Right lobe of liver (tissue), 6 donors: ENCODE data around the gene STAT4. TPM values are rescaled to one million over a fixed set of nuclear protein-coding genes. Genes with fewer than 3 reads are reported as not detected.

Experiments used
- ATAC-seq, 4 donors: fragments of 200-7000 bp; cut with Tn5 transposase; one replicate each; pipeline ENCODE4 v1.9.1; 2020; ENCODE audit warnings: mild to moderate bottlenecking in 4 of 4, moderate library complexity in 4 of 4
- DNase-seq, 3 donors: peaks; one replicate each; pipeline ENCODE4 v3.0.0-alpha.2; 2020
- H3K27ac ChIP-seq, 3 donors: fragments of 200-600 bp; one replicate each; pipeline ENCODE4 v1.8.0; 2022
- H3K27me3 ChIP-seq, 2 donors: fragments of 200-600 bp; one replicate each; pipeline ENCODE4 v1.8.0; 2022
- H3K36me3 ChIP-seq, 4 donors: fragments of 200-600 bp; sonication (generic) in 1 of 4; one replicate each; pipeline versions ENCODE4 v1.5.1 to v1.8.0; 2017 to 2022; ENCODE audit warnings: control low read depth in 1 of 4
- H3K4me1 ChIP-seq, 4 donors: fragments of 200-600 bp; sonication (generic) in 1 of 4; one replicate each; pipeline versions ENCODE4 v1.5.1 to v1.8.0; 2017 to 2022; ENCODE audit warnings: control low read depth in 1 of 4
- H3K4me3 ChIP-seq, 3 donors: fragments of 200-600 bp; one replicate each; pipeline ENCODE4 v1.8.0; 2022
- H3K9me3 ChIP-seq, 4 donors: fragments of 200-600 bp; sonication (generic) in 1 of 4; one replicate each; pipeline versions ENCODE4 v1.5.1 to v1.8.0; 2017 to 2022; ENCODE audit warnings: control low read depth in 1 of 4
- CTCF ChIP-seq, 4 donors: fragments of 200-600 bp in 3 of 4; fragments of 450-650 bp in 1 of 4; IDR thresholded peaks; one replicate each; pipeline versions ENCODE4 v1.5.1 to v1.8.0; 2016 to 2022; ENCODE audit warnings: antibody characterized with exemption in 4 of 4, mild to moderate bottlenecking in 2 of 4
- POLR2A ChIP-seq: fragments of 450-650 bp; IDR thresholded peaks from one replicate; pipeline ENCODE4 v1.6.1; 2017; ENCODE audit warnings: antibody characterized with exemption, mild to moderate bottlenecking
- WGBS: methylation state at CpG from one replicate; pipeline ENCODE4 v1.1.6; 2018; ENCODE audit warnings: low coverage, low lambda C conversion rate; ENCODE audit not compliant: insufficient coverage; ENCODE audit errors: missing lambda C conversion rate; 5-methylcytosine and 5-hydroxymethylcytosine counted together
- intact Hi-C, 2 donors: fragments of 100-400 bp; cut with DNase I; formaldehyde crosslinking; loops; one replicate each; pipeline versions ENCODE4 v1.11.2 to v1.14.1; 2022
- total RNA-seq, 6 experiments: library from RNA; depleted of rRNA in 2 of 6; stranded (reverse); fragments of >200 nt in 2 of 6; fragmentation: NEBNext Ultra II Directional in 3 of 6; extraction: Animal tissue kit (Norgen Biotek cat#: 25700) in 3 of 6; gene quantifications; one replicate each; pipeline versions ENCODE4 v1.1.0 to v1.2.4, GENCODE V29; 2016 to 2023
- donor health status: DM: no; HTN: yes; CAD: no.
- donor health status: DM: no; HTN: no; CAD: no.
- donor health status: DM: no; HTN: no; CAD: no.
- donor health status: DM: no; HTN: yes; CAD: no.
- donor health status: DM: no; HTN: yes; CAD: no.

The STAT4 gene
- total RNA-seq, 6 experiments from 2014 or later: 0.90 to 6.1 (median 3.2) TPM

- no peaks in the 10 kb centered on the region for H3K9me3 ChIP-seq
- intact Hi-C loops: no loop called here
- no peaks in the 10 kb centered on the region for H3K36me3 ChIP-seq
- no peak for DNase-seq
- H3K4me3 ChIP-seq: no peak overlapping the region
- no peak for ATAC-seq
- H3K27ac ChIP-seq: no peak overlapping the region
- H3K27me3 ChIP-seq: no peaks in the 10 kb centered on the region
- 58% methylated on average over 3 of the region's 3 CpGs for WGBS
- TF ChIP-seq CTCF (IDR thresholded peaks at IDR 0.05) (no peak), POLR2A (no peak)
- H3K4me1 ChIP-seq: peaks cover 0 to 3% (median 0%) of the 10 kb centered on the region in 4 donors
Observed at GRCh38 chr2:191081411-191082155, 69.2 kb downstream of the STAT4 start.

DNA sequence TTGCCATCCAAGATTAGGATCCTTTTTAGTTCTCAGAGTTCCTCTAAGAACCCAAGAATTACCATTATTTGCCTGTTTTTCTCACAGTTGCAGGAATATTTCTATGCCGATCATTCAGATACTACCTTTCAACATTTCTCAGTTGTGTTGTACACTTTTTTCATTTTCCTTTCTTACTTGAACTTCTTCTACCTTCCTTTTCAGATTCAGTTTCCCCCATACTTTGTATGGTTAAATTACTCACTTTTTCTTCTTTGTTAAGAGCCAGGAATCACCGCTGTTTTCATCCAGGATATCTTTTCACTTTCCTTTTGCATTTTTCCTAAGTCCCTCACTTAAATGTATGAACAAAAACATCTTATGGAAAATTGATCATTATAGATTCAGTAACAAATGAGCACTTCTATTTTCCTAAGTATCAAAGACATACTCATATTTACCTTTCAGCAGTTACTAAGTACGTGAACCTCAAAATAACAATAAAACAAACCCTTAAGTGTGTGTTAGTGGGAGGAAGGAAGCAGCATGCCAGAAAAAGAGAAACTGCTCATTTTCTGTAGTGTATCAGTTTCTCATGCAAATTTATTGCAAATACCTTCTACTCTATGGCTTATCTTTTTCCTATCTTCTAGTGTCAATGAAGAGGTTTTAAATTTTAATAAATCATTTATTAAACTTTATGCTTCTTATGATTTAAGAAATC lies 72.5 kb downstream of the STAT4 start:
- intact Hi-C loops: no loop called here
- Histone ChIP-seq H3K27ac (no peak overlapping the region), H3K4me1 (no peaks in the 10 kb centered on the region), H3K36me3 (no peaks in the 10 kb centered on the region), H3K4me3 (no peak overlapping the region), H3K27me3 (no peaks in the 10 kb centered on the region), H3K9me3 (no peaks in the 10 kb centered on the region)
- ATAC-seq (no peak), DNase-seq (no peak)
- TF ChIP-seq CTCF (IDR thresholded peaks at IDR 0.05) (no peak), POLR2A (no peak)
- WGBS: 68% methylated on average over 3 of the region's 3 CpGs

DNA sequence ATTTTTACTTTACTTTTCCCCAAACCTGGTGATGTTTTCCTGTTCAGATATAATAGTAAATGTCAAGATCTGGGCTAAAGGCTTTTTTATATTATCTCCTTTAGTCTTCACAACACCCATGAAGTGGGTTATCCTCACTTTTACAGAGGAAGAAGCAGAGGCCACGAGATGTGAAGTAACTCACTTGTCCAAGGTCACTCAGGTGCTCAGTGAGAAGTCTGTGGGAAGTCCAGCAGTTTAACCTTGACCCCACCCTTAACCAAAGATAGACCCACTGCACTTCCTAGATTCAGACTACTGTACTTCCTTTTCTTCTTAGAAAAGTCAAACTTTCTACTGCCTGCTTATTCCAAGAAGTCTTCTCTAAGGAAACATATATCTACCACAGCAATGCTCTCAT lies 80.5 kb downstream of the STAT4 start:
- H3K4me1 ChIP-seq: no peaks in the 10 kb centered on the region

DNA sequence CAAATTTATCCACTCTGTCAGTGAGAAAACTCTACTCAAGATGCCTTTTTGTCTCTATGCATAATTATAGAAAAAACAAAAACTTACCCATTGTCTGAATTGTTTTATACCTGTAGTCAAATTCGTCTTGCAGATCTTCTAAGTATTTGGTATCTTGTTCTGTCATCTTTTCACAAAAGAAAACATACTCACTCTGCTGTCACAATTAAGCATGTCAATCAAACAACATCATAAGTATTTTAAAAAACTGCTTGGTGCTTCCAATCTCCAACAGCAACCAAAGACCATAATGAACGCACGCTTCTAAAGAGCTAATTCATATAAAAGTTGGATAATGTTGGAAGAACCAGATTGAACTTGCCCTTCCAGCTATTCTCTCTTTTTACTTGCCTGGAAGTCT lies 81.2 kb downstream of the STAT4 start:
- Histone ChIP-seq H3K9me3 (no peaks in the 10 kb centered on the region), H3K27ac (no peak overlapping the region), H3K27me3 (no peaks in the 10 kb centered on the region), H3K4me1 (no peaks in the 10 kb centered on the region), H3K36me3 (no peaks in the 10 kb centered on the region), H3K4me3 (no peak overlapping the region)
- intact Hi-C loops: no loop called here
- ATAC-seq: no peak
- TF ChIP-seq CTCF (IDR thresholded peaks at IDR 0.05) (no peak), POLR2A (no peak)
- DNase-seq: no peak
- 78% methylated on average over 3 of the region's 3 CpGs for WGBS

More for the DNA sequence above, 80.5 kb downstream of the STAT4 start:
- no peak overlapping the region for H3K4me3 ChIP-seq
- 55% methylated on average over 1 of the region's 1 CpG for WGBS
- intact Hi-C loops: no loop called here
- no peaks in the 10 kb centered on the region for H3K27me3 ChIP-seq
- ATAC-seq: no peak
- H3K27ac ChIP-seq: no peak overlapping the region
- H3K9me3 ChIP-seq: no peaks in the 10 kb centered on the region
- H3K36me3 ChIP-seq: no peaks in the 10 kb centered on the region
- no peak for DNase-seq
- TF ChIP-seq CTCF (IDR thresholded peaks at IDR 0.05) (no peak), POLR2A (no peak)
